Measurements from ENCODE around the gene ACVRL1. TPM values are rescaled to one million over a fixed set of nuclear protein-coding genes. Genes with fewer than 3 reads are reported as not detected.

Gene ACVRL1
- total RNA-seq, 4 donors from 2014 or later = 115 to 440 (median 137) TPM

DNA sequence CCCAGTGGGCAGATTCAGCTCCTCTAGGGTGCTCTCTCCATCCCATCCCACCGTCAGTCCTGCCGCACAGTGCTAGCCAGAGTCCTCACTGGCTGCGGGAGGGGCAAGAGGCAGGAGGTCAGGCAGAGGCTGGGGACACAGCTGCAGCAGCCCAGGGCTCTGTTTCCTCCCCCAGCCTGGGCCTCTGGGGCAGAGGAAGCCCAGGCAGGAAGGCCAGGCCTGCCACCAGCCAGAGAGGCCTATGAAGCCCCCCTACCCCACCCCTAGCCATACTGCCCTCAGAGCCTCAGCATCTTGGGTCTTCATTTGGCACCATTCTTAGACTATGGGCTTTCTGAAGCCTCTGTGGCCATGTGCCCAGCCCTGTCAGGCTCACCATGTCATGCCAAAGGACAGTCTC is 3.4 kb downstream of the ACVRL1 start:
- 69% methylated on average over 3 of the region's 3 CpGs; no CpG with 5 or more reads in 1 of the 2 donors for WGBS, 2 donors (ENCODE audit: low coverage in 1 of 2)
- Histone ChIP-seq H3K27me3 (peaks cover 3% of the 10 kb centered on the region), H3K4me1 (peaks cover 10 to 54% (median 28%) of the 10 kb centered on the region in 4 donors), H3K36me3 (no peaks in the 10 kb centered on the region), H3K9me3 (no peaks in the 10 kb centered on the region), H3K27ac (peak overlapping the region; percentile 54 to 86 (median 58)), H3K4me3 (no peak overlapping the region)
- TF ChIP-seq POLR2AphosphoS5 (IDR thresholded peaks at IDR 0.05) (no peak), POLR2A (IDR thresholded peaks at IDR 0.05) (no peak), EP300 (IDR thresholded peaks at IDR 0.05; ENCODE audit: low read depth) (no peak)
- TF ChIP-seq, protein P1, sequence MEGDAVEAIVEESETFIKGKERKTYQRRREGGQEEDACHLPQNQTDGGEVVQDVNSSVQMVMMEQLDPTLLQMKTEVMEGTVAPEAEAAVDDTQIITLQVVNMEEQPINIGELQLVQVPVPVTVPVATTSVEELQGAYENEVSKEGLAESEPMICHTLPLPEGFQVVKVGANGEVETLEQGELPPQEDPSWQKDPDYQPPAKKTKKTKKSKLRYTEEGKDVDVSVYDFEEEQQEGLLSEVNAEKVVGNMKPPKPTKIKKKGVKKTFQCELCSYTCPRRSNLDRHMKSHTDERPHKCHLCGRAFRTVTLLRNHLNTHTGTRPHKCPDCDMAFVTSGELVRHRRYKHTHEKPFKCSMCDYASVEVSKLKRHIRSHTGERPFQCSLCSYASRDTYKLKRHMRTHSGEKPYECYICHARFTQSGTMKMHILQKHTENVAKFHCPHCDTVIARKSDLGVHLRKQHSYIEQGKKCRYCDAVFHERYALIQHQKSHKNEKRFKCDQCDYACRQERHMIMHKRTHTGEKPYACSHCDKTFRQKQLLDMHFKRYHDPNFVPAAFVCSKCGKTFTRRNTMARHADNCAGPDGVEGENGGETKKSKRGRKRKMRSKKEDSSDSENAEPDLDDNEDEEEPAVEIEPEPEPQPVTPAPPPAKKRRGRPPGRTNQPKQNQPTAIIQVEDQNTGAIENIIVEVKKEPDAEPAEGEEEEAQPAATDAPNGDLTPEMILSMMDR (IDR thresholded peaks at IDR 0.05) = no peak
- in situ Hi-C loops (cut with MboI; ENCODE audit: low pct_ligation_motif_present in 1 of 4, low pct_unique_long_range_greater_than_20kb in 1 of 4, low sequenced_read_pairs in 3 of 4) = no loop called here
- DNase-seq = no peak
- intact Hi-C loops (cut with DNase I; ENCODE audit: low total_unique reads) = no loop called here

- 74% methylated on average over 6 of the region's 6 CpGs; no CpG with 5 or more reads in 1 of the 2 donors for WGBS, 2 donors (ENCODE audit: low coverage in 1 of 2)
Observed at GRCh38 chr12:51911307-51911706, 4.0 kb downstream of the ACVRL1 start.

GRCh38 chr12:51911788-51912711 is 4.7 kb downstream of the ACVRL1 start:
- H3K27ac ChIP-seq = peak overlapping the region; percentile 54 to 86 (median 58)
- H3K4me1 ChIP-seq = peaks cover 0 to 41% (median 14%) of the 10 kb centered on the region in 4 donors
- in situ Hi-C loops (cut with MboI; ENCODE audit: low pct_ligation_motif_present in 1 of 4, low pct_unique_long_range_greater_than_20kb in 1 of 4, low sequenced_read_pairs in 3 of 4) = no loop called here

More at GRCh38 chr12:51911307-51911706, 4.0 kb downstream of the ACVRL1 start:
- Histone ChIP-seq H3K4me3 (no peak overlapping the region), H3K9me3 (no peaks in the 10 kb centered on the region), H3K27ac (peak overlapping the region; percentile 54 to 86 (median 58)), H3K36me3 (no peaks in the 10 kb centered on the region), H3K27me3 (peaks cover 3% of the 10 kb centered on the region), H3K4me1 (peaks cover 4 to 48% (median 22%) of the 10 kb centered on the region in 4 donors)
- no peak for DNase-seq
- TF ChIP-seq, protein P1 (IDR thresholded peaks at IDR 0.05) = no peak
- TF ChIP-seq POLR2A (IDR thresholded peaks at IDR 0.05) (no peak), POLR2AphosphoS5 (IDR thresholded peaks at IDR 0.05) (no peak), EP300 (IDR thresholded peaks at IDR 0.05; ENCODE audit: low read depth) (no peak)
- intact Hi-C loops (cut with DNase I; ENCODE audit: low total_unique reads) (no loop called here), in situ Hi-C loops (cut with MboI; ENCODE audit: low pct_ligation_motif_present in 1 of 4, low pct_unique_long_range_greater_than_20kb in 1 of 4, low sequenced_read_pairs in 3 of 4) (no loop called here)

More at GRCh38 chr12:51911788-51912711, 4.7 kb downstream of the ACVRL1 start:
- WGBS, 2 donors (ENCODE audit: low coverage in 1 of 2) = 40% methylated on average over 8 of the region's 8 CpGs; no CpG with 5 or more reads in 1 of the 2 donors
- Histone ChIP-seq H3K4me3 (no peak overlapping the region), H3K9me3 (no peaks in the 10 kb centered on the region), H3K27me3 (peaks cover 3% of the 10 kb centered on the region), H3K36me3 (no peaks in the 10 kb centered on the region)
- DNase-seq = peak; percentile 49
- intact Hi-C loops (cut with DNase I; ENCODE audit: low total_unique reads) = no loop called here
- TF ChIP-seq, protein P1 (IDR thresholded peaks at IDR 0.05) = no peak
- TF ChIP-seq POLR2A (IDR thresholded peaks at IDR 0.05) (peak; percentile 12), POLR2AphosphoS5 (IDR thresholded peaks at IDR 0.05) (no peak), EP300 (IDR thresholded peaks at IDR 0.05; ENCODE audit: low read depth) (no peak)

Data from transverse colon (tissue), 4 donors.